Lower lobe of right lung (tissue), 2 donors: ENCODE measurements around the gene RBM34. TPM values are rescaled to one million over a fixed set of nuclear protein-coding genes. Genes with fewer than 3 reads are reported as not detected.
"Not testable (repeated sequence)": the region's sequence is repeated elsewhere in the genome, so short reads cannot be mapped to it uniquely, and the experiment has no call there.

Experiments used
- ATAC-seq, 2 donors: fragments of 200-7000 bp; cut with Tn5 transposase; one replicate each; pipeline ENCODE4 v1.9.1; 2020 to 2022; ENCODE audit warnings: mild to moderate bottlenecking in 2 of 2, moderate library complexity in 2 of 2
- DNase-seq: peaks from one replicate; pipeline ENCODE4 v3.0.0-alpha.2; 2020
- H3K27ac ChIP-seq: fragments of 200-600 bp; one replicate; pipeline ENCODE4 v1.8.0; 2022
- H3K27me3 ChIP-seq: fragments of 200-600 bp; one replicate; pipeline ENCODE4 v1.8.0; 2022; ENCODE audit warnings: low read depth
- H3K36me3 ChIP-seq: fragments of 200-600 bp; one replicate; pipeline ENCODE4 v1.8.0; 2022; ENCODE audit warnings: mild to moderate bottlenecking
- H3K4me1 ChIP-seq: fragments of 200-600 bp; one replicate; pipeline ENCODE4 v1.8.0; 2022
- H3K4me3 ChIP-seq: fragments of 200-600 bp; one replicate; pipeline ENCODE4 v1.8.0; 2022; ENCODE audit warnings: mild to moderate bottlenecking
- H3K9me3 ChIP-seq: fragments of 200-600 bp; one replicate; pipeline ENCODE4 v1.8.0; 2022
- intact Hi-C: fragments of 100-400 bp; cut with DNase I; formaldehyde crosslinking; loops from one replicate; pipeline ENCODE4 v1.11.0; 2022
- total RNA-seq: library from RNA; stranded (reverse); fragmentation: NEBNext Ultra II Directional; extraction: Animal tissue kit (Norgen Biotek cat#: 25700); gene quantifications from one replicate; pipeline ENCODE4 v1.2.1, GENCODE V29; 2021
- TF ChIP-seq, protein P1 (sequence below): fragments of 200-600 bp; IDR thresholded peaks from one replicate; pipeline ENCODE4 v1.8.0; 2022; ENCODE audit warnings: antibody characterized with exemption, mild to moderate bottlenecking
- donor health status: DM: no; HTN: yes; CAD: no; lungs with severe emphysema.

RBM34 gene
- total RNA-seq, 1 donor from 2014 or later = 57.3 TPM

DNA sequence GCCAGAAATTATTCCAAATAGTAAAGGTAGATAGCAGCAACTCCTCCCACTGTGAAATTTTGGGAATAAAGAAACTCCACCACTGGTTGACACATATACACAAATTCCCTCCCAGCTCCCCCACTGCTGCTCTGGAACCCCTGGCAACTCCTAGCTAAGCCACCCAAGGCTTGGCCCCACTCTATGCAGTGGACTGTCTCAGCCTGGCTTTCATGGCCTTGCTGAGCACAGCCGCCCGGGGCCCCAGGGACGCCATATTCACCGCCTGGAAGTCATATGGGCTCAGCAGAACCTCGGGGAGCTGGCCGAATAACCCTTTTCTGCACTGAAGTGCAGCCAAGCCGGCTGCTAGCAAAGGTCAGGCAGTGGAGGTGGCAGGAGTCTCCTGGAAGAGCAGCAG lies 15.4 kb upstream of the RBM34 start:
- Histone ChIP-seq H3K27me3 (no peaks in the 10 kb centered on the region), H3K27ac (no peak overlapping the region), H3K36me3 (peaks cover 76% of the 10 kb centered on the region), H3K4me1 (no peaks in the 10 kb centered on the region), H3K4me3 (no peak overlapping the region), H3K9me3 (no peaks in the 10 kb centered on the region)
- TF ChIP-seq, protein P1, sequence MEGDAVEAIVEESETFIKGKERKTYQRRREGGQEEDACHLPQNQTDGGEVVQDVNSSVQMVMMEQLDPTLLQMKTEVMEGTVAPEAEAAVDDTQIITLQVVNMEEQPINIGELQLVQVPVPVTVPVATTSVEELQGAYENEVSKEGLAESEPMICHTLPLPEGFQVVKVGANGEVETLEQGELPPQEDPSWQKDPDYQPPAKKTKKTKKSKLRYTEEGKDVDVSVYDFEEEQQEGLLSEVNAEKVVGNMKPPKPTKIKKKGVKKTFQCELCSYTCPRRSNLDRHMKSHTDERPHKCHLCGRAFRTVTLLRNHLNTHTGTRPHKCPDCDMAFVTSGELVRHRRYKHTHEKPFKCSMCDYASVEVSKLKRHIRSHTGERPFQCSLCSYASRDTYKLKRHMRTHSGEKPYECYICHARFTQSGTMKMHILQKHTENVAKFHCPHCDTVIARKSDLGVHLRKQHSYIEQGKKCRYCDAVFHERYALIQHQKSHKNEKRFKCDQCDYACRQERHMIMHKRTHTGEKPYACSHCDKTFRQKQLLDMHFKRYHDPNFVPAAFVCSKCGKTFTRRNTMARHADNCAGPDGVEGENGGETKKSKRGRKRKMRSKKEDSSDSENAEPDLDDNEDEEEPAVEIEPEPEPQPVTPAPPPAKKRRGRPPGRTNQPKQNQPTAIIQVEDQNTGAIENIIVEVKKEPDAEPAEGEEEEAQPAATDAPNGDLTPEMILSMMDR = no peak
- intact Hi-C loops = no loop called here
- DNase-seq (no peak), ATAC-seq (no peak)

DNA sequence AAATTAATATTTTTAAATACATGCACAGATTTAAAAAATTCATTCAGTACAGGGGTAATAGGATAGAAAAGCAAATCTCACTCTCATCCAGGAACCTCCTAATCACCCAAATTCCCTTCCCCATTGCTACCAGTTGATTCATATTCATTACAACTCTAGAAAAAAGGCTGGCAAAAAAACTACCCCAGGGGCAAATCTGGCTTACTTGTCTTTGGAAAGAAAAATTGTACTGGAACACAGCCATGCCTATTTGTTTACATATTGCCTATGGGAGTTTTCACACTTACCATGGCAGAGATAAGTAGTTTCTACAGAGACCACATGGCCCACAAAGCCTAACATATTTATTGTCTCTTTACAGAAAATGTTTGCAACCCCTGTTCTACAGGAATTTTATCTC lies 8.9 kb upstream of the RBM34 start:
- H3K36me3 ChIP-seq = peaks cover 80% of the 10 kb centered on the region
- DNase-seq = no peak
- H3K27ac ChIP-seq = no peak overlapping the region
- TF ChIP-seq, protein P1 = no peak
- H3K9me3 ChIP-seq = no peaks in the 10 kb centered on the region
- no peak overlapping the region for H3K4me3 ChIP-seq
- no peaks in the 10 kb centered on the region for H3K4me1 ChIP-seq
- intact Hi-C loops = no loop called here
- H3K27me3 ChIP-seq = no peaks in the 10 kb centered on the region
- no peak for ATAC-seq

DNA sequence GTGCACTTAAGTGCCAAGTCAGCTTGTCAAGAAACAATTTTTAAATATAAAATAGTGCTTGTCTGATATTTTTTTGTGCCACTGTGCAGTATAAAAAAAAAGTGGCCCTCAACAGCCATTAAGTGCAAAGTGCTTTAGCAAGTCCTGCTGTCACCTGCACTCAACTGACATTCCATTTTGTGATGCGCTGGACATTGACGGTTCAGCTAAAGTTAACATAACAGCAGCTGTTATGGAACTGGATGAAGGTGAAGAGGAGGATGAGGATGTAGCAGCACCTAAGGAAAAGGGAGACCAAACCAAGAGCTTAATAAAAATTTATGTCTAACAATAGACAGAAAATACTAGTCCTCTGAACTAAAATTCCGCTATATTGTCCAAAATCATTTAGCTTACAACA lies 7.3 kb upstream of the RBM34 start:
- Histone ChIP-seq H3K27ac (no peak overlapping the region), H3K4me1 (no peaks in the 10 kb centered on the region), H3K36me3 (peaks cover 64% of the 10 kb centered on the region), H3K27me3 (no peaks in the 10 kb centered on the region), H3K4me3 (no peak overlapping the region), H3K9me3 (no peaks in the 10 kb centered on the region)
- no peak for ATAC-seq
- TF ChIP-seq, protein P1 = no peak
- intact Hi-C loops = no loop called here
- no peak for DNase-seq

DNA sequence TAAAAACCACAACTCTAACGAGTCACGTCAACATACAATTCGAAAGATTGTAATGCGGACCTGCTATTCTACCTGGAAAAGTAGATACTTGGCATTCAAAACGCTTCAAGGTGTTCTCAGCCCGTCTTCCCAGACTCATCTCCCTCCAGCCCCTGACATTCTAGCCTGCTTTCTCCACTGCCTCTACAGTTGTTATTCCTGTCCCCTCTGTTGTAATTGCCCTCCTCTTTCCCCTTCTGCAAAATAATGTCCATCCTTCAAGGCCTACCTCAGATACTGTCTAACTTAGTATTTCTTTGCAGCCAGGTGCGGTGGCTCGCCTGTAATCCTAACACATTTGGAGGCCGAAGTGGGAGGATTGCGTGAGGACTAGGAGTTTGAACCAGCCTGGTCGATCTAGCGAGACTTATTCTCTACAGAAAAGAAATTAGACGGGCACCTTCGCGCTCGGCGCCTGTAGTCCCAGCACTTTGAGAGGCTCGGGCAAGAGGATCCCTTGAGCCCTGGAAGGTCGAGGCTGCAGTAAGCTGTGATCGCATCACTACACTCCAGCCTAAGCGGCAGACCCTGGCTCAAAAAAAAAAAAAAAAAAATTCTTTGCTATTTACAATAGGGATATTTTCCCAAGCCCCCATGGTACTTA lies 756 bp upstream of the RBM34 start:
- peak overlapping the region; percentile 95 for H3K27ac ChIP-seq
- H3K4me1 ChIP-seq = peaks cover 36% of the 10 kb centered on the region
- DNase-seq (no peak), ATAC-seq (peak in 1 of 2 donors; percentile 1)
- TF ChIP-seq, protein P1 = no peak
- H3K36me3 ChIP-seq = peaks cover 35% of the 10 kb centered on the region
- H3K9me3 ChIP-seq = no peaks in the 10 kb centered on the region
- no peaks in the 10 kb centered on the region for H3K27me3 ChIP-seq
- intact Hi-C loops = no loop called here
- peak overlapping the region; percentile 87 for H3K4me3 ChIP-seq

DNA sequence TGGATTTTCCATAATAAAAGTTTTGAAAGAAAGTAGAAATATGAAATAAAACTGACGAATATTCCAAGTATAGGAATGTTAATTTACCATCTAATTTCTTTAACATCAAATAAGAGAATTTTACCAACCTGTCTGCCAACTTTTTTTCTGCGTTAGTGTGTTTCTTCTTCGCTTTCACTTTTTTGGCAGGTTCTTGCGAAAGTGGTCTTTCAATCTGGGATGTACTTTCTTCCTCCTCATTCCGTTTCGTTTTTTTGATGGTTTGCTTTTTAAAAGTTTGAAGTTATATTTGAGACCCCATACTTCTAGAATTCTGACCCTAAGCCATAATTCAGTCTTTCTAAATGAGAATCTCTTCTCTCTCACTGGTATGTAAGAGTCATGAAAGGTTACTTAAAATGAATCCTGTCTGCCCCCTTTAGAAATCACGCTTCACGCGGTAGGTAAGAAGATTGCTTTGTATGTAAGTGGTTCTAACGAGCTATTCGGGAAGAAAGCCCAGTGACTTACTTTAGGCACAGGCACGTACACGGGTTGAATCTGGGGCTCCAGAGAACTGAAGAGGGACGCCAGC lies 580 bp downstream of the RBM34 start:
- H3K36me3 ChIP-seq = peaks cover 43% of the 10 kb centered on the region
- peak overlapping the region; percentile 87 for H3K4me3 ChIP-seq
- H3K4me1 ChIP-seq = peaks cover 36% of the 10 kb centered on the region
- no peaks in the 10 kb centered on the region for H3K27me3 ChIP-seq
- peak; percentile 54 to 73 for ATAC-seq
- peak overlapping the region; percentile 95 for H3K27ac ChIP-seq
- intact Hi-C loops = no loop called here
- TF ChIP-seq, protein P1 = no peak
- DNase-seq = no peak
- no peaks in the 10 kb centered on the region for H3K9me3 ChIP-seq

DNA sequence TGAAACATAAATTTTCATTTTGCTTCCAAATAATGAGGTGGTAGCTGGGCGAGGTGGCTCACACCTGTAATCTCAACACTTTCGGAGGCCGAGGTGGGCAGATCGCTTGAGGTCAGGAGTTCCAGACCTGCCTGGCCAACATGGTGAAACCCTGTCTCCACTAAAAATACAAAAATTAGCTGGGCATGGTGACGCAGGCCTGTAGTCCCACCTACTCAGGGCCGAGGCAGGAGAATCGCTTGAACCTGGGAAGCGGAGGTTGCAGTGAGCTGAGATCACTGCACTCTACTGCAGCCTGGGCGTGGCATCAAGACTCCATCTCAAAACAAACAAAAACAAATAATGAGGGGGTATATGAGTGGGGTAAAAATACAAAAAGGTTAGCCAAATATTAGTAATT lies 1.1 kb downstream of the RBM34 start:
- peak overlapping the region; percentile 87 for H3K4me3 ChIP-seq
- H3K4me1 ChIP-seq = peaks cover 36% of the 10 kb centered on the region
- H3K9me3 ChIP-seq, H3K27ac ChIP-seq, DNase-seq, ATAC-seq, intact Hi-C loops, H3K27me3 ChIP-seq: not testable (repeated sequence)
- peaks cover 48% of the 10 kb centered on the region for H3K36me3 ChIP-seq

DNA sequence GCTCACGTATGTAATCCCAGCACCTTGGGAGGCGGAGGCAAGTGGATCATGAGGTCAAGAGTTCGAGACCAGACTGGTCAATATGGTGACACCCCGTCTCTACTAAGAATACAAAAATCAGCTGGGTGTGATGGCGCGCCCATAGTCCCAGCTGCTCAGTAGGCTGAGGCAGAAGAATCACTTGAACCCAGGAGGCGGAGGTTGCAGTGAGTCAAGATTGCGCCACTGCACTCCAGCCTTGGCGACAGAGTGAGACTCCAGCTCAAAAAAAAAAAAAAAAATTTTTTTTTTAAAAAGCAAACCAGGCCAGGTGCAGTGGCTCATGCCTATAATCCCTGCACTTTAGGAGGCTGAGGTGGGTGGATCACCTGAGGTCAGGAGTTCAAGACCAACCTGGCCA lies 1.8 kb downstream of the RBM34 start:
- DNase-seq, H3K9me3 ChIP-seq, intact Hi-C loops, H3K4me3 ChIP-seq, H3K27me3 ChIP-seq, H3K27ac ChIP-seq, ATAC-seq: not testable (repeated sequence)
- Histone ChIP-seq H3K36me3 (peaks cover 55% of the 10 kb centered on the region), H3K4me1 (peaks cover 36% of the 10 kb centered on the region)
